HepG2 (cell line): ENCODE data around the gene PXMP4. TPM values are rescaled to one million over a fixed set of nuclear protein-coding genes. Genes with fewer than 3 reads are reported as not detected.

Experiments
- AHDC1 ChIP-seq: sonication (generic); formaldehyde crosslinking; IDR thresholded peaks from 2 replicates; pipeline ENCODE4 v1.5.1; 2020; ENCODE audit warnings: mild to moderate bottlenecking, missing genetic modification reagents, borderline replicate concordance
- ARID4A ChIP-seq: sonication (generic); formaldehyde crosslinking; IDR thresholded peaks from 2 replicates; pipeline ENCODE4 v1.5.0; 2020; ENCODE audit warnings: mild to moderate bottlenecking, missing genetic modification reagents, borderline replicate concordance
- FOXO4 ChIP-seq: sonication (generic); formaldehyde crosslinking; conservative IDR thresholded peaks from 2 replicates; pipeline ENCODE4 v1.8.1; 2023; ENCODE audit warnings: missing genetic modification reagents
- JUN ChIP-seq: sonication (generic); formaldehyde crosslinking; IDR thresholded peaks from 2 replicates; pipeline ENCODE4 v1.4.0; 2020; ENCODE audit warnings: mild to moderate bottlenecking, missing genetic modification reagents
- MATR3 ChIP-seq: sonication (generic); formaldehyde crosslinking; IDR thresholded peaks from 2 replicates; pipeline ENCODE4 v1.4.0; 2020; ENCODE audit warnings: missing genetic modification reagents
- NR2F2 ChIP-seq: IDR thresholded peaks from 2 replicates; pipeline ENCODE4 v1.6.1; 2012; ENCODE audit warnings: low read depth, inconsistent platforms, borderline replicate concordance
- PREB ChIP-seq: sonication (generic); formaldehyde crosslinking; IDR thresholded peaks from 2 replicates; pipeline ENCODE4 v1.4.0; 2020; ENCODE audit warnings: missing genetic modification reagents
- TFDP2 ChIP-seq: sonication (generic); formaldehyde crosslinking; IDR thresholded peaks from 2 replicates; pipeline ENCODE4 v1.4.0; 2020; ENCODE audit warnings: missing genetic modification reagents
- ZNF136 ChIP-seq: sonication (generic); formaldehyde crosslinking; IDR thresholded peaks from 2 replicates; pipeline ENCODE4 v1.8.1; 2022; ENCODE audit warnings: low read depth, mild to moderate bottlenecking, moderate library complexity, missing genetic modification reagents
- ZNF275 ChIP-seq: sonication (generic); formaldehyde crosslinking; IDR thresholded peaks from 2 replicates; pipeline ENCODE4 v1.8.0; 2022; ENCODE audit warnings: missing genetic modification reagents, mild to moderate bottlenecking, inconsistent platforms, borderline replicate concordance
- ZNF547 ChIP-seq: sonication (generic); formaldehyde crosslinking; IDR thresholded peaks from 2 replicates; pipeline ENCODE4 v1.5.1; 2020; ENCODE audit warnings: mild to moderate bottlenecking, missing genetic modification reagents
- ZNF891 ChIP-seq: sonication (generic); formaldehyde crosslinking; IDR thresholded peaks from 2 replicates; pipeline ENCODE4 v1.5.0; 2020; ENCODE audit warnings: mild to moderate bottlenecking, missing genetic modification reagents
- polyA plus RNA-seq, 8 experiments: library from polyadenylated mRNA; depleted of rRNA in 3 of 8; stranded (reverse) in 7 of 8; unstranded in 1 of 8; fragments of >200 nt; fragmentation: Illumina TruSeq in 4 of 8; extraction: Trizol in 4 of 8; gene quantifications; 2 replicates each; pipeline versions ENCODE4 v1.2.1 to v1.2.3, GENCODE V29; 2011 to 2016; ENCODE audit warnings: low read depth in 4 of 8, missing spikeins in 1 of 8, mixed read lengths in 1 of 8; ENCODE audit not compliant: insufficient read depth in 1 of 8
- total RNA-seq, 5 experiments: library from RNA; depleted of rRNA; stranded (reverse); fragments of >200 nt; fragmentation: Illumina TruSeq; extraction: Trizol; gene quantifications; 2 replicates each; pipeline ENCODE4 v1.2.3, GENCODE V29; 2016; ENCODE audit warnings: low read depth in 1 of 5

PXMP4 gene
- total and polyA plus RNA-seq, 2 of the 13 experiments (the other 11 are each of a cell fraction or from before 2014, with no cell fraction given), result not detected

- TF ChIP-seq ARID4A (CRISPR knock-in tag) (peak; percentile 33; the same call in 1 of the 2 replicates), JUN (CRISPR knock-in tag) (no peak), AHDC1 (CRISPR knock-in tag) (no peak), NR2F2 (0 out of 2 replicates have a peak, but pooled peaks have one; percentile 39), PREB (CRISPR knock-in tag) (no peak; the same call in 1 of the 2 replicates), TFDP2 (peak; percentile 26; the same call in 1 of the 2 replicates), ZNF547 (0 out of 2 replicates have a peak, but pooled peaks have one; percentile 23), ZNF891 (CRISPR knock-in tag) (peak; percentile 76; the same call in 1 of the 2 replicates), ZNF275 (CRISPR knock-in tag) (no peak), FOXO4 (CRISPR knock-in tag) (0 out of 2 replicates have a peak, but pooled peaks have one; percentile 87), ZNF136 (CRISPR knock-in tag) (peak; percentile 72; the same call in 1 of the 2 replicates), MATR3 (CRISPR knock-in tag) (no peak)
These were observed 66.8 kb downstream of the PXMP4 start (continued) for GRCh38 chr20:33653218-33653899.
